Activated T-helper 2 cell treated with anti-CD3 and anti-CD28 coated beads, Interferon-gamma antibody, Interleukin-2, Interleukin-4, amounts not matched to agents 10 μg/mL and 5 μg/mL and 100 μg/mL, durations not matched to agents 14 hours and 24 hours and 36 hours (primary cell): ENCODE data around the gene VSX2. TPM values are rescaled to one million over a fixed set of nuclear protein-coding genes. Genes with fewer than 3 reads are reported as not detected.
A peak's percentile ranks its signal among the peaks of the same experiment; 100 is the strongest.
"Not testable (repeated sequence)": the region's sequence is repeated elsewhere in the genome, so short reads cannot be mapped to it uniquely, and the experiment has no call there.

Experiments used
- DNase-seq: peaks from one replicate; pipeline ENCODE4 v3.0.0; 2021; ENCODE audit warnings: low spot score
- H3K27ac Mint-ChIP-seq: one replicate; pipeline ENCODE4 v1.8.0; 2021; ENCODE audit warnings: mixed read lengths
- H3K27me3 Mint-ChIP-seq: one replicate; pipeline ENCODE4 v1.8.0; 2021; ENCODE audit warnings: low read depth, mixed read lengths
- H3K36me3 Mint-ChIP-seq: one replicate; pipeline ENCODE4 v1.8.0; 2021; ENCODE audit warnings: low read depth, mixed read lengths
- H3K4me1 Mint-ChIP-seq: one replicate; pipeline ENCODE4 v1.8.0; 2021; ENCODE audit warnings: low read depth, mixed read lengths
- H3K4me3 Mint-ChIP-seq: one replicate; pipeline ENCODE4 v1.8.0; 2021; ENCODE audit warnings: low read depth, mild to moderate bottlenecking, moderate library complexity, mixed read lengths
- H3K9me3 Mint-ChIP-seq: one replicate; pipeline ENCODE4 v1.8.0; 2021; ENCODE audit warnings: mixed read lengths
- intact Hi-C: fragments of 100-400 bp; cut with micrococcal nuclease; formaldehyde crosslinking; loops from one replicate; pipeline ENCODE4 v1.15.1; 2023
- total RNA-seq: library from RNA; stranded (reverse); gene quantifications from 2 replicates; pipeline ENCODE4 v1.2.3, GENCODE V29; 2022

Gene VSX2
- total RNA-seq, 1 donor from 2014 or later: not detected

DNA sequence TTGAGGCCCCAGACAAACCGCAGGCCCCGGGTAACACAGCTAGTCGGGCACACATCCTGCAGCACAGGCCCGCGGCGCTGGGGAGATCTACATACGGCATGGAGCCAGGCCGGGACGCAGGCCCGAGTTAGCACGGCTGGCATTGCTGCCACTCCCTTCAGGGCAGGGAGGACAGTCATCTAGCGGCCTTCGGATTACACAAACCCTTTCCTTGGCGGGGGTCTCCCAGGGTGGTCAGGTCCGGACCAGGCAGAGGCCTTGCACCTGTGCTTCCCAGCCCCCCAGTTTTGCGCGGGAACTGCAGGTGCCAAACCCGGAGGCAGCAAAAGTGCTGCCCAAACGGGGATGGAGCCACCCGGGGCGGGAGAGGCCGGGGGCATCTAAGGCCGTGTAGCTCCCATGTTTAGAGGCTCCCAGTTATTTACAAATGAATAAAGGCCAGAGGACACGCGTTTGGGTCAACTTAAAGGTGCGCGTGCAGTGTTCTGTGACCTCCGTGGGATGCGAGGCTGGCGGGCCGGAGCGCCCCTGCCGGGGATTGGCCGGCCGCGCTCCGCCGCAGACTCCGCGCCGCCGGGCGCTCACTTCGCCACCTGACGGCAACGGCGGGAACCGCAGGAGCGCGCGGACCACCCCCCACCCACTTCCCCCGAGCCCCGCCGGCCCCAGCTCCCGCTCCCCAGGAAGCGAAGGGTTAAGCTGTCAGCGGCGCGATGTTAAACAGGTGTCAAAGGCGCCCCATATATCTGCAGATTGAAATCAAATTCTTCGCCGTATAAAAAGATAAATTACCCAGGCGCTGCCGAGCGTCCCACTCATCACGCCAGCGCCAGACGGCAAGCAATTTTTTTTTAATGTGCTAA is 18.1 kb downstream of the VSX2 start:
- H3K36me3 Mint-ChIP-seq: no peaks in the 10 kb centered on the region
- peaks cover 19% of the 10 kb centered on the region for H3K27me3 Mint-ChIP-seq
- intact Hi-C loops: no loop called here
- DNase-seq: peak; percentile 46
- H3K27ac Mint-ChIP-seq: no peak overlapping the region
- H3K4me3 Mint-ChIP-seq: peak overlapping the region; percentile 79
- no peaks in the 10 kb centered on the region for H3K9me3 Mint-ChIP-seq
- H3K4me1 Mint-ChIP-seq: peaks cover 3% of the 10 kb centered on the region

GRCh38 chr14:74257941-74258763 is 18.9 kb downstream of the VSX2 start:
- H3K4me1 Mint-ChIP-seq: peaks cover 3% of the 10 kb centered on the region
- H3K36me3 Mint-ChIP-seq: no peaks in the 10 kb centered on the region
- no peak overlapping the region for H3K27ac Mint-ChIP-seq
- intact Hi-C loops: no loop called here
- DNase-seq: no peak
- no peaks in the 10 kb centered on the region for H3K9me3 Mint-ChIP-seq
- peaks cover 19% of the 10 kb centered on the region for H3K27me3 Mint-ChIP-seq
- H3K4me3 Mint-ChIP-seq: peak overlapping the region; percentile 79

DNA sequence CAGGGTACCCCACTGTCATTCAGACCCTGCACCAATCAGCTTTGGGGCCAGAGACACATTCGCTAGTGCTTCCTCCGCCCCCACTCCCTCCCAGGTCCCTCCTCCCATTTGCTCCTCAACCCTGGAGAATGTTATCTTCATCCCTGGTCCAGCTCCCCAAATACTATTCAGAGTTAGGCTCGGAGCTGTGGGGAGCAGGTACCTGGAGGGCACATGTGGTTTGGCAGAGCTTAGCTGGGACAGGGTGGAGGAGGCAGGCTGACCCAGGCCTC is 19.5 kb downstream of the VSX2 start:
- Mint-ChIP-seq H3K4me3 (no peak overlapping the region), H3K27ac (no peak overlapping the region), H3K4me1 (peaks cover 3% of the 10 kb centered on the region), H3K36me3 (no peaks in the 10 kb centered on the region), H3K27me3 (peaks cover 22% of the 10 kb centered on the region), H3K9me3 (no peaks in the 10 kb centered on the region)
- intact Hi-C loops: no loop called here
- DNase-seq: no peak

DNA sequence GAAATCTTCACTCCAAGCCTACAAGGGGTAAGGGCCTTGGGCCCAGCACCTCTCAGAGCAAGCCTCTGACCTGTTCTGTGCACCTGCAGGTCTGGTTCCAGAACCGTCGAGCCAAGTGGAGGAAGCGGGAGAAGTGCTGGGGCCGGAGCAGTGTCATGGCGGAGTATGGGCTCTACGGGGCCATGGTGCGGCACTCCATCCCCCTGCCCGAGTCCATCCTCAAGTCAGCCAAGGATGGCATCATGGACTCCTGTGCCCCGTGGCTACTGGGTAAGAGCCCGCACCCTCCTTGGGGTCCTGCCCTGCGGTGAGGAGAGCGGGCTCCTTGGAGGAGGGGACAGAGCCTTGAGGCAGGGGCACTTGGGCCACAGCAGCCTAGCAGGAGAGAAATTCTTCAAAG is 20.3 kb downstream of the VSX2 start:
- no peak overlapping the region for H3K27ac Mint-ChIP-seq
- no peaks in the 10 kb centered on the region for H3K9me3 Mint-ChIP-seq
- DNase-seq: no peak
- no peaks in the 10 kb centered on the region for H3K36me3 Mint-ChIP-seq
- no peak overlapping the region for H3K4me3 Mint-ChIP-seq
- peaks cover 22% of the 10 kb centered on the region for H3K27me3 Mint-ChIP-seq
- intact Hi-C loops: no loop called here
- H3K4me1 Mint-ChIP-seq: peaks cover 3% of the 10 kb centered on the region

- Mint-ChIP-seq H3K27me3 (peaks cover 18% of the 10 kb centered on the region), H3K36me3 (no peaks in the 10 kb centered on the region), H3K27ac (no peak overlapping the region), H3K9me3 (no peaks in the 10 kb centered on the region), H3K4me1 (peaks cover 3% of the 10 kb centered on the region), H3K4me3 (no peak overlapping the region)
- DNase-seq: no peak
- intact Hi-C loops: no loop called here
Measured at GRCh38 chr14:74260525-74261233, 21.4 kb downstream of the VSX2 start.

GRCh38 chr14:74261288-74261687 is 22.0 kb downstream of the VSX2 start:
- intact Hi-C loops: no loop called here
- Mint-ChIP-seq H3K4me3 (no peak overlapping the region), H3K4me1 (peaks cover 3% of the 10 kb centered on the region), H3K9me3 (no peaks in the 10 kb centered on the region), H3K27me3 (peaks cover 18% of the 10 kb centered on the region), H3K36me3 (no peaks in the 10 kb centered on the region), H3K27ac (no peak overlapping the region)
- no peak for DNase-seq

GRCh38 chr14:74262076-74262475 is 22.8 kb downstream of the VSX2 start:
- Mint-ChIP-seq H3K27ac (no peak overlapping the region), H3K4me3 (no peak overlapping the region), H3K4me1 (no peaks in the 10 kb centered on the region), H3K9me3 (no peaks in the 10 kb centered on the region), H3K36me3 (no peaks in the 10 kb centered on the region), H3K27me3 (peaks cover 18% of the 10 kb centered on the region)
- intact Hi-C loops: no loop called here
- no peak for DNase-seq

DNA sequence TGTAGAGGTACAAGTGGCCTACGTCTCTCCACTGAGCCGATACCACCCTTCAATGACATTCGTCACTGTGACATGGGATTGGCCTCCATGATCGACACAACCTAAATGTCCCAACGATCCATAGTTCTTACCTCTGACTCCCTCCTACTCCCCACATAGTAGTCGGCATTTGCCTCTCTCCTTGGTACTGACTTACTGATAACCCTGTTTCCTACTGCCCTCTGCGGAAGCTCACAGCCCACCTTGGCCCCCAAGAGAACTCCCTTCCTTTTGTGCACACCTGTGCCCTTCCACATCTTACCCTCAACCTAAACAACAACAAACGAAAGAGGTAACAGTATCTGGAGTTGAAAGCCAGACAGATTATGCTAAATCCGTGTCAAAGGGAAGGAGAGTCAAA is 23.9 kb downstream of the VSX2 start:
- Mint-ChIP-seq H3K36me3 (no peaks in the 10 kb centered on the region), H3K4me3 (no peak overlapping the region), H3K9me3 (no peaks in the 10 kb centered on the region), H3K27me3 (peaks cover 15% of the 10 kb centered on the region), H3K4me1 (no peaks in the 10 kb centered on the region), H3K27ac (no peak overlapping the region)
- DNase-seq: no peak
- intact Hi-C loops: no loop called here

DNA sequence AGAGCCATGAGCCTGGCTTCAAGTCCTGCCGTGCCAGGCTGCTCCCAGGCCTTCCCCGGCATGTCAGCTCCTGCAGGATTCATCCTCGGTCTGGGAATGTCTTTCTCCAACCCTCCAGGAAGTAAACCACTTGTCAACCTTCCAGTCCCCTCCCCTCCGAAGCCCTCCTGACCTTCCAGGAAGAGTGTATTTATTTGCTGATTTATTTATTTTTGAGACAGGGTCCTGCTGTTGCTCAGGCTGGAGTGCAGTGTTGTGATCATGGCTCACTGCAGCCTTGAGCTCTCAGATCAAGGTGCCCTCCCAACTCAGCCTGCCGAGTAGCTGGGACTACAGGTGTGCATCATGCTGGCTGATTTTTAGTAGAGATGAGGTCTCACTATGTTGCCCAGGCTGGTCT is 24.7 kb downstream of the VSX2 start:
- intact Hi-C loops: no loop called here
- peaks cover 10% of the 10 kb centered on the region for H3K27me3 Mint-ChIP-seq
- no peaks in the 10 kb centered on the region for H3K36me3 Mint-ChIP-seq
- DNase-seq: no peak
- no peaks in the 10 kb centered on the region for H3K9me3 Mint-ChIP-seq
- no peaks in the 10 kb centered on the region for H3K4me1 Mint-ChIP-seq
- H3K27ac Mint-ChIP-seq: no peak overlapping the region
- H3K4me3 Mint-ChIP-seq: no peak overlapping the region

GRCh38 chr14:74265301-74265965 is 26.2 kb downstream of the VSX2 start:
- no peak for DNase-seq
- Mint-ChIP-seq H3K4me1 (no peaks in the 10 kb centered on the region), H3K4me3 (no peak overlapping the region), H3K9me3 (no peaks in the 10 kb centered on the region), H3K27ac (no peak overlapping the region), H3K36me3 (no peaks in the 10 kb centered on the region), H3K27me3 (peaks cover 4% of the 10 kb centered on the region)
- intact Hi-C loops: no loop called here

DNA sequence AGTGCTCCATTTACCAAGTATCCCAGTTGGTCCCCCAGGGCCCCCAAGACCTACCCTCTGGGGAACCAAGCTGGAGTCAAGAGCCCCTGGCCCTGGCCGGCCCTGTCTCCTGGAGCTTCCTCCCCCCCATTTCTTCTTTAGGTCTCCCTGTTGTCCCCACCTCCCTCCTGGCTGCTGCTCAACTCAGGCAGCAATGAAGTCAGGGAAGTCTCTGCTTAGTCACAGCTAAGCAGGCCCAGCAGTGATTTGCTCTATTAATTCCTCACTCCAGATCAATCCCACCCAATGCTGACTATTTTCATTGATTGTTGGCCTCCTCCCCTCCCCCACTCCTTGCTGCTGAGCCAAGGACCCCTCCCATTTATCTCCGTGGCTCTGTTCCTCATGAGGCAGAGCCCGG is 28.3 kb downstream of the VSX2 start:
- Mint-ChIP-seq H3K9me3 (no peaks in the 10 kb centered on the region), H3K27ac (no peak overlapping the region)
- intact Hi-C loops: no loop called here

DNA sequence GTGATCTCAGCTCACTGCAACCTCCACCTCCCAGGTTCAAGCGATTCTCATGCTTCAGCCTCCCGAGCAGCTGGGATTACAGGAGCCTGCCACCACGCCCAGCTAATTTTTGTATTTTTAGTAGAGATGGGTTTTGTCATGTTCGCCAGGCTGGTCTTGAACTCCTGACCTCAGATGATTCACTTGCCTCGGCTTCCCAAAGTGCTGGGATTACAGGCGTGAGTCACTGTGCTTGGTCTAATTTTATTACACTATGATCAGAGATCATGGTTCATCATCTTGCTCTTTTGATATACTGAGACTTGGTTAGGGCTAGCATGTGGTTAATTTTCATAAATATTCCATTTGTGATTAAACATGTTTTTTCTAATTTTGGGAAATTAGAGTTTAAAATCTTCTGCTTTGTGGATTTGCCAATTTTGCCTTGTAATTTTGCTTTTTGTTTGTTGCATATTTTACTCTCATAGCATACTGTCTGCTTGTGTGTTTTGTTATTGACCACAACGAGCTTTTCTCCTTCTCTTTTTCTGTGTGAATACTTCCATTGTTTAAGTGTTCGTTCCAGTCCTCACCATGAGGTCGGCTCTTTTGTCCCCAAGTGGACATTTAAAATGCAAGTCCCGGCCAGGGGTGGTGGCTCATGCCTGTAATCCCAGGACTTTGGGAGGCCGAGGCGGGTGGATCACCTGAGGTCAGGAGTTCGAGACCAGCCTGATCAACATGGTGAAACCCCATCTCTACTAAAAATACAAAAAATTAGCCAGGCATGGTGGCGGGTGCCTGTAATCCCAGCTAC is 31.3 kb downstream of the VSX2 start:
- H3K9me3 Mint-ChIP-seq, H3K36me3 Mint-ChIP-seq, intact Hi-C loops, H3K4me1 Mint-ChIP-seq, H3K27ac Mint-ChIP-seq, DNase-seq, H3K27me3 Mint-ChIP-seq, H3K4me3 Mint-ChIP-seq: not testable (repeated sequence)

More for the DNA sequence above, 28.3 kb downstream of the VSX2 start:
- Mint-ChIP-seq H3K27me3 (peaks cover 8% of the 10 kb centered on the region), H3K36me3 (no peaks in the 10 kb centered on the region), H3K4me1 (no peaks in the 10 kb centered on the region), H3K4me3 (no peak overlapping the region)
- no peak for DNase-seq
